Effector CD4-positive, alpha-beta T cell (primary cell): ENCODE data around the gene RSBN1L.

Experiments
- DNase-seq: peaks from one replicate; pipeline ENCODE4 v3.0.0-alpha.2; 2020

RSBN1L gene

GRCh38 chr7:77811516-77812289 is 115.4 kb downstream of the RSBN1L start:
- DNase-seq: no peak

- DNase-seq: no peak
Measured at GRCh38 chr7:77812290-77812685, 116.0 kb downstream of the RSBN1L start.

- DNase-seq: no peak
Measured at GRCh38 chr7:77813180-77813579, 116.9 kb downstream of the RSBN1L start.

GRCh38 chr7:77819021-77819420 is 122.8 kb downstream of the RSBN1L start:
- no peak for DNase-seq

- no peak for DNase-seq
Measured at GRCh38 chr7:77820967-77821366, 124.7 kb downstream of the RSBN1L start.

- DNase-seq: no peak
Measured at GRCh38 chr7:77822269-77822668, 126.0 kb downstream of the RSBN1L start.

GRCh38 chr7:77823787-77824186 is 127.5 kb downstream of the RSBN1L start:
- DNase-seq: no peak

GRCh38 chr7:77824636-77825035 is 128.4 kb downstream of the RSBN1L start:
- DNase-seq: no peak

GRCh38 chr7:77825131-77825530 is 128.9 kb downstream of the RSBN1L start:
- DNase-seq: no peak

- no peak for DNase-seq
Measured at GRCh38 chr7:77826300-77826699, 130.0 kb downstream of the RSBN1L start.

GRCh38 chr7:77827999-77828398 is 131.7 kb downstream of the RSBN1L start:
- no peak for DNase-seq

GRCh38 chr7:77830649-77831355 is 134.5 kb downstream of the RSBN1L start:
- no peak for DNase-seq

- no peak for DNase-seq
Measured at GRCh38 chr7:77831481-77831880, 135.2 kb downstream of the RSBN1L start.

- DNase-seq: no peak
Measured at GRCh38 chr7:77831953-77832352, 135.7 kb downstream of the RSBN1L start.
